CD4-positive, alpha-beta T cell (primary cell): ENCODE data around the gene MAP3K5. TPM values are rescaled to one million over a fixed set of nuclear protein-coding genes. Genes with fewer than 3 reads are reported as not detected.
A peak's percentile ranks its signal among the peaks of the same experiment; 100 is the strongest.

ENCODE experiments used
- ATAC-seq: fragments of 200-7000 bp; cut with Tn5 transposase; one replicate; pipeline ENCODE4 v1.10.0; 2022; ENCODE audit warnings: mild to moderate bottlenecking; ENCODE audit not compliant: poor library complexity
- CTCF ChIA-PET: fragments of 350-600 bp; sonication (Branson Sonifier 250); formaldehyde crosslinking; loops from one replicate; lab custom pipeline; 2021; ENCODE audit warnings: antibody characterized with exemption, inconsistent platforms; lab: Charles Lee
- POLR2A ChIA-PET: fragments of 350-600 bp; sonication (Branson Sonifier 250); formaldehyde crosslinking; loops from one replicate; lab custom pipeline; 2021; ENCODE audit warnings: antibody characterized with exemption, inconsistent platforms; lab: Charles Lee
- DNase-seq, 14 experiments: peaks; one replicate each; pipeline ENCODE4 v3.0.0-alpha.2; 2013 to 2020; ENCODE audit warnings: mixed read lengths in 2 of 14
- H3K27ac ChIP-seq, 2 donors: one replicate each; pipeline versions ENCODE4 v1.5.1 to v1.7.0; 2013; ENCODE audit warnings: low read length in 2 of 2, low read depth in 1 of 2, mild to moderate bottlenecking in 1 of 2
- H3K27me3 ChIP-seq, 2 experiments: 1 replicate in 1 of 2; 2 replicates in 1 of 2; pipeline versions ENCODE4 v1.6.1 to v1.7.0; 2013; ENCODE audit warnings: low read length in 2 of 2, control low read depth in 1 of 2, mild to moderate bottlenecking in 1 of 2, moderate library complexity in 1 of 2; ENCODE audit not compliant: insufficient read depth in 2 of 2, control insufficient read depth in 1 of 2
- H3K36me3 ChIP-seq: one replicate; pipeline ENCODE4 v1.6.1; 2013; ENCODE audit warnings: low read length, control low read depth; ENCODE audit not compliant: insufficient read depth
- H3K4me1 ChIP-seq: one replicate; pipeline ENCODE4 v1.6.1; 2013; ENCODE audit warnings: low read length, control low read depth; ENCODE audit not compliant: insufficient read depth
- H3K4me3 ChIP-seq: one replicate; pipeline ENCODE4 v1.5.1; 2013; ENCODE audit warnings: mild to moderate bottlenecking, low read length, moderate library complexity
- H3K9me3 ChIP-seq, 2 experiments: 1 replicate in 1 of 2; 2 replicates in 1 of 2; pipeline versions ENCODE4 v1.6.1 to v1.7.0; 2013; ENCODE audit warnings: low read length in 2 of 2, mild to moderate bottlenecking in 2 of 2, control low read depth in 1 of 2, moderate library complexity in 1 of 2; ENCODE audit not compliant: control insufficient read depth in 1 of 2, insufficient read depth in 1 of 2
- H3K27ac Mint-ChIP-seq: one replicate; pipeline ENCODE4 v1.8.0; 2020; ENCODE audit warnings: mixed read lengths
- H3K27me3 Mint-ChIP-seq: one replicate; pipeline ENCODE4 v1.8.0; 2021; ENCODE audit warnings: mixed read lengths
- H3K36me3 Mint-ChIP-seq: one replicate; pipeline ENCODE4 v1.8.0; 2021; ENCODE audit warnings: low read depth, mixed read lengths
- H3K4me1 Mint-ChIP-seq: one replicate; pipeline ENCODE4 v1.8.0; 2021; ENCODE audit warnings: low read depth, mixed read lengths
- H3K4me3 Mint-ChIP-seq: one replicate; pipeline ENCODE4 v1.8.0; 2020; ENCODE audit warnings: mild to moderate bottlenecking, mixed read lengths
- H3K9me3 Mint-ChIP-seq: one replicate; pipeline ENCODE4 v1.8.0; 2020; ENCODE audit warnings: mixed read lengths
- CTCF ChIP-seq: fragments of 200-600 bp; IDR thresholded peaks from one replicate; pipeline ENCODE4 v1.8.0; 2022; ENCODE audit warnings: antibody characterized with exemption, mild to moderate bottlenecking
- intact Hi-C, 2 experiments: fragments of 100-400 bp; cut with DNase I in 1 of 2; cut with micrococcal nuclease in 1 of 2; formaldehyde crosslinking; loops; one replicate each; pipeline versions ENCODE4 v1.15.1 to v1.9.0; 2023 to 2025; cut with DNase I, micrococcal nuclease
- total RNA-seq, 174 experiments: library from RNA in 2 of 174; stranded (reverse) in 2 of 174; gene quantifications; one replicate each; pipeline ENCODE4 v1.2.3 and lab custom pipeline; 2021 to 2026

The MAP3K5 gene
- total RNA-seq, 2 experiments from 2014 or later: 12.9 to 14.1 TPM

- ATAC-seq: no peak
- no peak for DNase-seq
- H3K9me3 Mint-ChIP-seq: peaks cover 3% of the 10 kb centered on the region
- ChIA-PET CTCF (interaction anchor here (0.9 to 6.7 kb wide), 2 partner anchors 10 to 70 kb away, joined by 3 to 39 read pairs; partner anchors contain the start of gene MAP3K5), POLR2A (interaction anchor here (1.3 kb wide), 1 partner anchor 432 kb away, joined by 3 read pairs; the partner anchor contains the start of gene BCLAF1)
- intact Hi-C loops: no loop called here
- H3K4me3 ChIP-seq: no peak overlapping the region
- H3K27ac Mint-ChIP-seq: no peak overlapping the region
- peaks cover 44% of the 10 kb centered on the region for H3K4me1 Mint-ChIP-seq
- no peaks in the 10 kb centered on the region for H3K9me3 ChIP-seq
- H3K36me3 Mint-ChIP-seq: no peaks in the 10 kb centered on the region
- H3K4me3 Mint-ChIP-seq: no peak overlapping the region
- H3K27me3 Mint-ChIP-seq: no peaks in the 10 kb centered on the region
- H3K27me3 ChIP-seq: no peaks in the 10 kb centered on the region
- peaks cover 4% of the 10 kb centered on the region for H3K36me3 ChIP-seq
- TF ChIP-seq CTCF: no peak
- no peak overlapping the region for H3K27ac ChIP-seq
- peaks cover 22% of the 10 kb centered on the region for H3K4me1 ChIP-seq
Observed at GRCh38 chr6:136721467-136721866, 70.8 kb downstream of the MAP3K5 start.

GRCh38 chr6:136720045-136720770, 72.1 kb downstream of the MAP3K5 start:
- peaks cover 3% of the 10 kb centered on the region for H3K9me3 Mint-ChIP-seq
- no peaks in the 10 kb centered on the region for H3K36me3 Mint-ChIP-seq
- Histone ChIP-seq H3K36me3 (peaks cover 8% of the 10 kb centered on the region), H3K27me3 (no peaks in the 10 kb centered on the region), H3K27ac (no peak overlapping the region), H3K4me3 (no peak overlapping the region), H3K4me1 (peaks cover 22% of the 10 kb centered on the region), H3K9me3 (no peaks in the 10 kb centered on the region)
- no peak for TF ChIP-seq CTCF
- ATAC-seq (no peak), DNase-seq (peak in 3 of 14 experiments; percentile 6 to 16 (median 15))
- ChIA-PET CTCF (interaction anchor here (1.5 to 6.7 kb wide), 2 partner anchors 44 to 71 kb away, joined by 3 to 39 read pairs; partner anchors contain the start of gene MAP3K5), POLR2A (interaction anchor here (1.3 to 2.1 kb wide), 2 partner anchors 72 to 431 kb away, joined by 3 to 6 read pairs; partner anchors contain the start of genes BCLAF1 and MAP3K5)
- H3K4me3 Mint-ChIP-seq: peak overlapping the region; percentile 40
- intact Hi-C loops: no loop called here
- H3K27ac Mint-ChIP-seq: peak overlapping the region; percentile 6
- peaks cover 49% of the 10 kb centered on the region for H3K4me1 Mint-ChIP-seq
- H3K27me3 Mint-ChIP-seq: no peaks in the 10 kb centered on the region

- TF ChIP-seq CTCF: no peak
- no peaks in the 10 kb centered on the region for H3K27me3 Mint-ChIP-seq
- no peak overlapping the region for H3K4me3 ChIP-seq
- peaks cover 22% of the 10 kb centered on the region for H3K4me1 ChIP-seq
- intact Hi-C loops: loop anchor here in 1 of 2 experiments (10.0 kb wide), 1 partner anchor 75 kb away; the partner anchor contains the start of gene MAP3K5
- peaks cover 8% of the 10 kb centered on the region for H3K36me3 ChIP-seq
- ChIA-PET CTCF (interaction anchor here (1.5 to 6.7 kb wide), 2 partner anchors 45 to 72 kb away, joined by 3 to 39 read pairs; partner anchors contain the start of gene MAP3K5), POLR2A (interaction anchor here (2.1 kb wide), 1 partner anchor 73 kb away, joined by 6 read pairs; the partner anchor contains the start of gene MAP3K5)
- no peaks in the 10 kb centered on the region for H3K9me3 ChIP-seq
- no peaks in the 10 kb centered on the region for H3K27me3 ChIP-seq
- H3K27ac ChIP-seq: no peak overlapping the region
- peak overlapping the region; percentile 6 for H3K27ac Mint-ChIP-seq
- peaks cover 43% of the 10 kb centered on the region for H3K4me1 Mint-ChIP-seq
- DNase-seq: no peak
- no peak overlapping the region for H3K4me3 Mint-ChIP-seq
- ATAC-seq: no peak
- peaks cover 3% of the 10 kb centered on the region for H3K9me3 Mint-ChIP-seq
- peaks cover 3% of the 10 kb centered on the region for H3K36me3 Mint-ChIP-seq
Observed at GRCh38 chr6:136719280-136720044, 72.8 kb downstream of the MAP3K5 start.
